ENCODE measurements around the gene OR4C16.

OR4C16 gene

DNA sequence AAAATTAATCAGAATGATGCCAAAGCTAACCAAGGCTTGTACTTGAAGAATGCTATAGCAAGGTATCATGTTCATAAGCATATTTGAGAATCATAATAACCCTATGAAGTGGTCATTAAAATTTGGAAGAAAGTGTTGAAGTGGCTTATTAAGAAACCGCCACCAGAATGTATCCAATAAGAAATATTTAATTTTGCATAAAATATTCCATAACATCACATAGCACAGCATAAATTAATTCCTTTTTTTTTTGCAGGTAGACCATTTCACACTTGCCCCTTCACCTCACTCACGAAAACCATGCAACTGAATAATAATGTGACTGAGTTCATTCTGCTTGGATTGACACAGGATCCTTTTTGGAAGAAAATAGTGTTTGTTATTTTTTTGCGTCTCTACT, at the start of gene OR4C16:
Gene OR4C16, plus strand, starts transcription at position 301 of the 400 bp plus-strand sequence. Its CDS starts 0 bp downstream, at position 301.
- TF ChIP-seq, protein P1, sequence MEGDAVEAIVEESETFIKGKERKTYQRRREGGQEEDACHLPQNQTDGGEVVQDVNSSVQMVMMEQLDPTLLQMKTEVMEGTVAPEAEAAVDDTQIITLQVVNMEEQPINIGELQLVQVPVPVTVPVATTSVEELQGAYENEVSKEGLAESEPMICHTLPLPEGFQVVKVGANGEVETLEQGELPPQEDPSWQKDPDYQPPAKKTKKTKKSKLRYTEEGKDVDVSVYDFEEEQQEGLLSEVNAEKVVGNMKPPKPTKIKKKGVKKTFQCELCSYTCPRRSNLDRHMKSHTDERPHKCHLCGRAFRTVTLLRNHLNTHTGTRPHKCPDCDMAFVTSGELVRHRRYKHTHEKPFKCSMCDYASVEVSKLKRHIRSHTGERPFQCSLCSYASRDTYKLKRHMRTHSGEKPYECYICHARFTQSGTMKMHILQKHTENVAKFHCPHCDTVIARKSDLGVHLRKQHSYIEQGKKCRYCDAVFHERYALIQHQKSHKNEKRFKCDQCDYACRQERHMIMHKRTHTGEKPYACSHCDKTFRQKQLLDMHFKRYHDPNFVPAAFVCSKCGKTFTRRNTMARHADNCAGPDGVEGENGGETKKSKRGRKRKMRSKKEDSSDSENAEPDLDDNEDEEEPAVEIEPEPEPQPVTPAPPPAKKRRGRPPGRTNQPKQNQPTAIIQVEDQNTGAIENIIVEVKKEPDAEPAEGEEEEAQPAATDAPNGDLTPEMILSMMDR (IDR thresholded peaks at IDR 0.05; ENCODE audit: low read depth, low read length), result no peak
- no peak for DNase-seq (ENCODE audit: extremely low read depth, low read depth)

DNA sequence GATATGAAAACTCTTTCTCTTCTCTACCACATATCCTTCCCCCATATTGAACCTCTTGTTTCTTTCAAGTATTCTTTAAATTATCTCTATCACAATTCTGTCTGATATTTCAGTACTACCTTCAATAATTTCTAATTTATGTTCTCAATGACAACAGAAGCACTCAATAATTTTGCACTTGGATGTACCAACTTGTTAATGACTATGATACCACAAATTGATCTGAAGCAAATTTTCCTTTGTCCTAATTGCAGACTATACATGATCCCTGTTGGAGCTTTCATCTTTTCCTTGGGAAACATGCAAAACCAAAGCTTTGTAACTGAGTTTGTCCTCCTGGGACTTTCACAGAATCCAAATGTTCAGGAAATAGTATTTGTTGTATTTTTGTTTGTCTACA, 17.8 kb upstream of the OR4C16 start, which contains the start of gene OR4C15:
Gene OR4C15, plus strand, starts transcription at position 301 of the 400 bp plus-strand sequence. Its CDS starts 0 bp downstream, at position 301.
- TF ChIP-seq, protein P1 (IDR thresholded peaks at IDR 0.05; ENCODE audit: low read depth, low read length), result no peak
- no peak for DNase-seq (ENCODE audit: extremely low read depth, low read depth)

DNA sequence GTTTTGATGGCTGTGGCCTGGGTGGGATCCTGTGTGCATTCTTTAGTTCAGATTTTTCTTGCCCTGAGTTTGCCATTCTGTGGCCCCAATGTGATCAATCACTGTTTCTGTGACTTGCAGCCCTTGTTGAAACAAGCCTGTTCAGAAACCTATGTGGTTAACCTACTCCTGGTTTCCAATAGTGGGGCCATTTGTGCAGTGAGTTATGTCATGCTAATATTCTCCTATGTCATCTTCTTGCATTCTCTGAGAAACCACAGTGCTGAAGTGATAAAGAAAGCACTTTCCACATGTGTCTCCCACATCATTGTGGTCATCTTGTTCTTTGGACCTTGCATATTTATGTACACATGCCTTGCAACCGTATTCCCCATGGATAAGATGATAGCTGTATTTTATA, 620 bp downstream of the OR4C16 start:
- TF ChIP-seq, protein P1 (IDR thresholded peaks at IDR 0.05; ENCODE audit: low read depth, low read length), result no peak
- DNase-seq (ENCODE audit: extremely low read depth, low read depth), result no peak

GRCh38 chr11:55607545-55607944, 35.6 kb downstream of the OR4C16 start, which contains the start of gene OR4C11:
OR4C11 (minus strand) TSS chr11:55607645; CDS start chr11:55604373, 3,272 bp downstream.
- TF ChIP-seq, protein P1 (IDR thresholded peaks at IDR 0.05; ENCODE audit: low read depth, low read length), result no peak
- DNase-seq (ENCODE audit: extremely low read depth, low read depth), result no peak
